Measurements from ENCODE around the gene CADPS2.
"Not testable (repeated sequence)": the region's sequence is repeated elsewhere in the genome, so short reads cannot be mapped to it uniquely, and the experiment has no call there.

CADPS2 gene

GRCh38 chr7:122847871-122848473, 38.3 kb downstream of the CADPS2 start:
- DNase-seq (ENCODE audit: low spot score) = no peak
- CTCF ChIA-PET = no interaction called here
- no peak for TF ChIP-seq CTCF (conservative IDR thresholded peaks at IDR 0.05; ENCODE audit: low read depth)
- POLR2A ChIA-PET (ENCODE audit: low non-redundant PET) = no interaction called here
- H3K27ac ChIP-seq = no peak overlapping the region

GRCh38 chr7:122846591-122846990, 39.7 kb downstream of the CADPS2 start:
- POLR2A ChIA-PET (ENCODE audit: low non-redundant PET) = no interaction called here
- CTCF ChIA-PET = no interaction called here
- TF ChIP-seq CTCF (conservative IDR thresholded peaks at IDR 0.05; ENCODE audit: low read depth) = no peak
- DNase-seq (ENCODE audit: low spot score) = no peak
- no peak overlapping the region for H3K27ac ChIP-seq

DNA sequence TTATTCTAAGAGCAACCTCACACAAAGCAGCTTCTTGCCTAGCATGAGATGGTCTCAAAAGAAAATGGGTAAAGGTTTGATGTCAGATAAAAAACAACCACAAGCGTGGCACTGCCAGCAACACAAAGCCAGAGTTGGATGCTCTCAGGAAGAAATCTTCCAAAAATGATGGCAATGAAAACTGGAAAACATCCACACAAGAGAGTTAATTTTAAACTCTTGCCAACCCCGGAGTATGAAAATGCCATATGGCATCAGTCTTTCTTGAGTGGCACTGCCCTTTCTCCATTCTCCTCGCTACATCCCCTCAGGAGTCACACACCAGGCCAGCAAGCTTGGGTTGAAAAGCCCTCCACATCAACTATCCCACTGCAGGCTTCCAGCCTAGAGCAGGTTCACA, 41.0 kb downstream of the CADPS2 start:
- DNase-seq (ENCODE audit: low spot score) = no peak
- H3K27ac ChIP-seq = no peak overlapping the region
- ChIA-PET CTCF (no interaction called here), POLR2A (ENCODE audit: low non-redundant PET) (no interaction called here)
- no peak for TF ChIP-seq CTCF (conservative IDR thresholded peaks at IDR 0.05; ENCODE audit: low read depth)

DNA sequence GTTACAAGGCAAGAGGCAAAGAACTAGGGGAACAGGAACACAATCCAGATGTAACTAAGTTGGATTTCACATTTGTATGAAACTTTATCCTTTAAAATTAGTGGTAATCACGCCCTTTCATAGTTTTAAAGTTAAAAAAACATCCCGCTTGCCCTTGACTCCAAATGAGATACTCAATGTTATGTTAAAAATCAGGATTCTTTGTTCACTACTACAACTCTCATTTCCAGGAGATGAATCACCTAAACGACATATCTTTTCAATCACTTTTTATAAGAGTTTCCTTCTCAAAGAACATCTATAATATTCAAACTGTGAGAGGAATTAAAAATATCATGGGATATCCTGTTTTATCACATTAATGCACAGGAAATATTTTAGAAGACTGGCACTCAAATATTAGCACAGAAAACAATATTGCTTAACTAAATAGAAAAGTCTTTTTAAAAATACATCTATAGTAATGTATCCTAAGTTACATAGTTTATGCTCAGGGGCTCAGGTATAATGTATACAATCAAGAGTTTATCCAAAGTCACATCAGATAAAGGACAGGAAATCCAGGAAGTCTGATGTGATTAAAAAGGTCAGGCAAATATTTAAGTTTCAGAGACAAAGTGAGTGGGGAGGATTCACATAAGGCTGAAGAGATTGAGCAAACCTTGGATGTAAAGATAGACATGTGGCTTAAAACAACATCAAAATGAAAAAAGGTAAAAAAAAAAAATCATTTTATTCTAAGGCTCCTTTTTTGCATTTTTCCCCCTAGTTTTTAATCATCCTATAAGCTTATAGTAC, 41.9 kb downstream of the CADPS2 start:
- DNase-seq (ENCODE audit: low spot score) = no peak
- ChIA-PET CTCF (no interaction called here), POLR2A (ENCODE audit: low non-redundant PET) (no interaction called here)
- TF ChIP-seq CTCF (conservative IDR thresholded peaks at IDR 0.05; ENCODE audit: low read depth) = no peak
- no peak overlapping the region for H3K27ac ChIP-seq

- ChIA-PET POLR2A (ENCODE audit: low non-redundant PET) (no interaction called here), CTCF (interaction anchor here (0.7 kb wide), 2 partner anchors 69 to 233 kb away, joined by 3 read pairs; no protein-coding TSS in a partner anchor)
- DNase-seq (ENCODE audit: low spot score) = no peak
- H3K27ac ChIP-seq = no peak overlapping the region
- TF ChIP-seq CTCF (conservative IDR thresholded peaks at IDR 0.05; ENCODE audit: low read depth) = no peak
Observed at GRCh38 chr7:122842971-122843370, 43.3 kb downstream of the CADPS2 start.

DNA sequence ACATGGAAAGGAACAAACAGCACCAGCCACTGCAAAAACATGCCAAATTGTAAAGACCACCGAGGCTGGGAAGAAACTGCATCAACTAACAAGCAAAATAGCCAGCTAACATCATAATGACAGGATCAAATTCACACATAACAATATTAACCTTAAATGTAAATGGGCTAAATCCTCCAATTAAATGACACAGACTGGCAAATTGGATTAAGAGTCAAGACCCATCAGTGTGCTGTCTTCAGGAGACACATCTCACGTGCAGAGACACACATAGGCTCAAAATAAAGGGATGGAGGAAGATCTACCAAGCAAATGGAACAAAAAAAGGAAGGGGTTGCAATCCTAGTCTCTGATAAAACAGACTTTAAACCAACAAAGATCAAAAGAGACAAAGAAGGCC, 50.0 kb downstream of the CADPS2 start:
- DNase-seq (ENCODE audit: low spot score); H3K27ac ChIP-seq; CTCF ChIA-PET; POLR2A ChIA-PET (ENCODE audit: low non-redundant PET): not testable (repeated sequence)

DNA sequence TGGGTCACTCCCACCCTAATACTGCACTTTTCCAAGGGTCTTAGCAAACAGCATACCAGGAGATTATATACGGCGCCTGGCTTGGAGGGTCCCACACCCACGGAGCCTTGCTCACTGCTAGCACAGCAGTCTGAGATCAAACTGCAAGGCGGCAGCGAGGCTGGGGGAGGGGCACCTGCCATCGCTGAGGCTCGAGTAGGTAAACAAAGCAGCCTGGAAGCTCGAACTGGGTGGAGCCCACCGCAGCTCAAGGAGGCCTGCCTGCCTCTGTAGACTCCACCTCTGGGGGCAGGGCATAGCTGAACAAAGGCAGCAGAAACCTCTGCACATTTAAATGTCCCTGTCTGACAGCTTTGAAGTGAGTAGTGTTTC, 51.7 kb downstream of the CADPS2 start:
- POLR2A ChIA-PET (ENCODE audit: low non-redundant PET); CTCF ChIA-PET; DNase-seq (ENCODE audit: low spot score); H3K27ac ChIP-seq: not testable (repeated sequence)
